Mucosa of rectum (tissue), 2 donors: ENCODE results near the gene LMO4.

Source experiments
- H3K27ac ChIP-seq, 2 donors: one replicate each; pipeline ENCODE4 v1.7.0; 2013; ENCODE audit warnings: inconsistent platforms in 2 of 2, low read depth in 2 of 2, low read length in 2 of 2
- H3K27me3 ChIP-seq, 2 donors: one replicate each; pipeline ENCODE4 v1.7.0; 2013; ENCODE audit warnings: low read length in 2 of 2; ENCODE audit not compliant: control insufficient read depth in 2 of 2, insufficient read depth in 2 of 2
- H3K36me3 ChIP-seq, 2 donors: one replicate each; pipeline ENCODE4 v1.7.0; 2013; ENCODE audit warnings: low read length in 2 of 2; ENCODE audit not compliant: control insufficient read depth in 2 of 2, insufficient read depth in 2 of 2
- H3K4me1 ChIP-seq, 2 donors: one replicate each; pipeline ENCODE4 v1.7.0; 2013; ENCODE audit warnings: low read length in 2 of 2, mild to moderate bottlenecking in 1 of 2; ENCODE audit not compliant: control insufficient read depth in 2 of 2, insufficient read depth in 2 of 2
- H3K4me3 ChIP-seq, 2 donors: one replicate each; pipeline ENCODE4 v1.7.0; 2013; ENCODE audit warnings: low read length in 2 of 2
- H3K9ac ChIP-seq, 2 donors: one replicate each; pipeline ENCODE4 v1.7.0; 2013; ENCODE audit warnings: low read length in 2 of 2, low read depth in 1 of 2, mild to moderate bottlenecking in 1 of 2
- H3K9me3 ChIP-seq, 2 donors: one replicate each; pipeline ENCODE4 v1.7.0; 2013; ENCODE audit warnings: low read length in 2 of 2; ENCODE audit not compliant: control insufficient read depth in 2 of 2
- donor health status: healthy.
- donor health status: Normal muscosa, but diverticular disease.

Gene LMO4, protein sequence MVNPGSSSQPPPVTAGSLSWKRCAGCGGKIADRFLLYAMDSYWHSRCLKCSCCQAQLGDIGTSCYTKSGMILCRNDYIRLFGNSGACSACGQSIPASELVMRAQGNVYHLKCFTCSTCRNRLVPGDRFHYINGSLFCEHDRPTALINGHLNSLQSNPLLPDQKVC

DNA sequence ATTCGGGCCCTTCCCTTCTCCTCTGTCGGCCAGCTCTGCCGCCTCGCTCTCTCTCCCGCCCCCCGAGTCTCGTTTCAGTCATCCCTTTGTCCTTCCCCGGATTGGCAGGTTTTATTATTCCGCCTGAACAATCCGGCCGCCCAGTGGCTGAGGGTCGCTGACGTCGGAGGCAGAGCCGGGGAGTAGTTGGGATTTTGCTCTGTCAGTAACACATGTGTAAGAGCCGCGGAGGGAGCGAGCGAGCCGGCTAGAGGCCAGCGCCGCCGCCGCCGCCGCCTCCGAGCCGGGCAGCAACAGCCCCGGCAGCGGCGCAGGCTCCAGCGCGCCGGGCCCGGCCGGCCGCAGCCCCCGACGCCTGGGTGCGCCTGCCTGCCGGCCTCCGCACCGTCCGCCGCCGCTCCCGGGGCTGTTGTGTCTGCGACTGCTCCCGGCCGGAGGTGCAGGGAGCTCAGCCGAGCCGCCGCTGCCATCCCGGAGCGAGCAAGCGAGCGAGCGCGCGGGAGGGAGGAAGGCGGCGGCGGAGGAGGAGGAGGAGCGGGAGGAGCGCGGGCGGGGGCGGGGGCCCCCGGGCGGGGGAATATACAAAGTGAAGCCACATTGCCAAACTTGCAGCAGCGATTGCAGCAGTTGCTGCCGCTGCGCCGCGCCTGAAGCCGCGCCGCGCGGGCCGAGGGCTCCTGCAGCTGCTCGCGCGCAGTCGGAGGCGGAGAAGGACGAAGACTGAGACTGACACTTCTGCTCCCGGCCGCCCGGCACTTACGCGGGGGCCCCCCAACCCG is at the start of gene LMO4:
TSS of gene LMO4 (plus strand) at position 609 of the 779 bp plus-strand sequence. CDS start 3,136 bp downstream, outside the sequence.
- Histone ChIP-seq H3K27me3 (no peaks in the 10 kb centered on the region), H3K27ac (peak within 1 kb of the TSS; percentile 92 to 93), H3K4me3 (peak within 1 kb of the TSS; percentile 85 to 87), H3K36me3 (no peaks in the 10 kb centered on the region), H3K9me3 (no peaks in the 10 kb centered on the region), H3K9ac (peak within 1 kb of the TSS; percentile 86 to 95), H3K4me1 (peaks cover 17 to 19% of the 10 kb centered on the region in 2 donors)

DNA sequence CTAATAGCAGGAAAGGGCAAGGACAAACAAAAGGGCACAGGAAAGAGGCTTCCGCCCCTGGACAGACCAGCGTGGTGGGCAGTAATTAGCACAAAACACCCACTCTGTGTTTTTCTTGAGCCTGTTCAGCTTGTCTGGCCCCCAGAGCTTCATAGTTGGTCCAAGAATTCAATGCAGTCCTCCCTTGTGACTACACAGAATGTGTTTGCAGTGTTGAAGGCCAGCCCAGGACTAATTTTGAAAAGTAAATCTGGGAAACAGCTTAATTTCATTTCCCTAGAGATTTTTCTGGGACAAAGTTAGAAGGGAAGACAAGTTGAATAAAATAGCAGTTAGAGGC is 49.2 kb upstream of the LMO4 start:
- H3K9ac ChIP-seq = no peak overlapping the region
- no peaks in the 10 kb centered on the region for H3K9me3 ChIP-seq
- H3K27ac ChIP-seq = no peak overlapping the region
- no peak overlapping the region for H3K4me3 ChIP-seq
- no peaks in the 10 kb centered on the region for H3K36me3 ChIP-seq
- no peaks in the 10 kb centered on the region for H3K4me1 ChIP-seq
- H3K27me3 ChIP-seq = no peaks in the 10 kb centered on the region

DNA sequence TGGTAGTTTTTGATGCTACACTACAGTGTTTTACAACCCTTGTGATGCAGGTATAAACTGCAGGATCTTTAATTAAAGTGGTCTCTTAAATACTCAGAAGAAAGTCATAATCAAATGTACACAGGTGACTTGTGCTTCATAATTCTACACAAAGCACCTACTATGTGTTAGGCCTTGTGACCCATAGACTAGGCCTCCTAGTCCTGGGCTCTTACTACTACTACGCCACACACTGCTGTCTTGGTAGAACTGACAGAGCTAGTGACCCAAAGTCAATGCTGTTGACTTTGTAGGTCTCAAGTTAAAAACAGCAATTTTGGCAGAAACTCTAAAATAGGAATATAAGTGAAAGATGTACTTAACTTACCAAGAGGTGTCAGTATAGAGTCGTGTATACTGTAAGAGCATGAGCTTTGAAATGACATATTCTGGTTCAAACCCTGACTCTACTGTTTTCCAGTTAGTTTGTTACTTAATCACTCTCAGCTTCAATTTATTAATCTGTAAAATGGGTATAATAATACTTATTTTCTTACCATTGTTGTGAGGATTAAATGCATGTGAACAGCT is 48.6 kb upstream of the LMO4 start:
- no peaks in the 10 kb centered on the region for H3K9me3 ChIP-seq
- no peak overlapping the region for H3K27ac ChIP-seq
- no peaks in the 10 kb centered on the region for H3K36me3 ChIP-seq
- H3K4me3 ChIP-seq = no peak overlapping the region
- H3K27me3 ChIP-seq = no peaks in the 10 kb centered on the region
- no peaks in the 10 kb centered on the region for H3K4me1 ChIP-seq
- H3K9ac ChIP-seq = no peak overlapping the region

DNA sequence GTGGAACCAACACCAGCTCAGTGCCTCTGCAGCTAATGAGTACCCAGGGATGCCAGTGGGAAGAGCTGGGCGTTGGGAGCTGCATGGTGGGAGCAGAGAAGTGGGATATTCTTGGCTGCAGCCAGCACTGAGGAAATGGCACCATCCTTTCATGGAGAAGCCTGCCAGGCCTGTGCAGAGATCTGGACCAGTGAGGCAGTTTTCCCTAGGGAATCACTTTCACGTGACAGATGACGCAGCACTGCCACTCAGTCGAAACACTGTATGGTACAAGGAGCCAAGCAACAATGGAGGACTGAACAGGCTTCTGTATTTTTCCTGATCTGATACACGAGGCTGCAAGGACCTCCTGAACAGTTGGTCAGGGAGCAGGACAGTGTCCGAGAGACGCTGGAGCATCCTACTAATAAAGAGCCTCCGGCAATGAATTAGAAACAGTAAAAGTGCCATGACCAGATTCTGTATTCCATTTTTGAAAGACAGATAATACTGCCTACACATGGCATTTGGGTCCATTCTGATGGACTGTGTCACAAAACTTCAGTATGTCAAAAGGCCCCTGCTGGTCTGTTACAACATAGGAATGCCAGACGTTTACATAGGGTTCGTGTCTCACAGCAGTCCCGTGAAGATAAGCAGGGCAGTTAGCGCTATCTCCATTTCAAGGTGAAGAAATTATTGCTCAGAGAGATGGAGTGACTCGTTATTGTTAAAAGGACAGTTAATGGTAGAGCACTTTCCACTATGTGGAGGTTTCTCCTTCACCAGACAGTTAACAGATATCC is 44.0 kb upstream of the LMO4 start:
- no peaks in the 10 kb centered on the region for H3K36me3 ChIP-seq
- H3K27me3 ChIP-seq = no peaks in the 10 kb centered on the region
- no peak overlapping the region for H3K27ac ChIP-seq
- no peak overlapping the region for H3K9ac ChIP-seq
- no peaks in the 10 kb centered on the region for H3K9me3 ChIP-seq
- no peaks in the 10 kb centered on the region for H3K4me1 ChIP-seq
- H3K4me3 ChIP-seq = no peak overlapping the region

DNA sequence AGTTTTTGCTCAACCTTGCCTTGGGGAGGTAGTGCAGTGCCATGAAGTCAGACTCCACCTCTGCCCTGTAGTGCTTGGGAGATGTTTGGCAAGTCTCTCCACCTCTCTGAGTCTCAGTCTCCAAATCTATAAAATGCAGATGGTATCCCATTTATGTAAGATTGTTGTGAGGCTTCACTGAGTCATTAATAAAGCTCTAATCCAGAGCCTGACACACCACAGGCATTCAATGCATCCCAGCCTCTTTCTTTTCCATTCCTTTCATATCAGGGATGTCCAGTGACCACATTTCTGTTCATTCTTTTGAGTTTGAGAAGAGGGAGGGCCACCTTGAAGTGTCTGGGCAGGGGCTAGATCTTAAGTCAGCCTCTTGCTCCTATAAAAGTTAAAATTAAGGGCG is 37.6 kb upstream of the LMO4 start:
- H3K36me3 ChIP-seq = no peaks in the 10 kb centered on the region
- no peak overlapping the region for H3K9ac ChIP-seq
- no peaks in the 10 kb centered on the region for H3K27me3 ChIP-seq
- H3K4me3 ChIP-seq = no peak overlapping the region
- H3K9me3 ChIP-seq = no peaks in the 10 kb centered on the region
- H3K4me1 ChIP-seq = no peaks in the 10 kb centered on the region
- no peak overlapping the region for H3K27ac ChIP-seq

DNA sequence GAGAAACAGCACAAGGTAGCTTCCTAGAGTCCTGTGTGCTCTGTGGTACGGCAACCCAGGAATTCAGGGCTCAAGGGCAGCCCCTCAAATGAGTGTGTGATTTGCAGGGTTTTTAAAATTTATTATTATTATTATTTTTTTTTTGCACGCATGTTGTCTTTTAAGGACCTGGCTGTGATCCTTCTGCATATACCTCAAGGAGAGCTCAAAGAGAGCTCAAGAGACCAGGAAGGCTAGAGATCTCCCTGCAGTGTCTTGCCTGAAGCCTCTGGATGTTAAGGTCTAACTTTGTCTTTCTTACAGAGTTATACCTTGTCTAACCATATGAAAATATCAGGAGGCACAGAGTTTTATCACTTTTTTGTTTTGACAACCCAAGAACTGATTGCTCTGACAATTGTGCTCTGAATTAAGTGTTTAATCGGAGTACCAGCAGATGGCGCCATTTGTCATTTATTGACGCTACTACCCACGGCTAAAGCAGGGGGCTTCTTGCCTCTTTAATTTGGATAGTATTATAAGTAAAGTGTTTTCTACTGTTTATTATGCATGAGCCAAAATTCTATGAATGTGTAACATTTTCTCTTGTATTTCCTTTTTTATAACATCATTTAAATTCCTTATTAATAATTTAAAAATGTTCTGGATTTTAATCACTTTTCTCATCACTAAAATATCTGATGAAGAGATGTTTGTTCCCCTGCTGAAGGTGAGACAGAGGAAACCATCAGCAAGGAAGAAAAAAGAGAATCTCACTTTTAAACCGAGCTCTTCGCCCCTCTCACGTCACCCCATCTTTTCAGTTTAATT is 35.8 kb upstream of the LMO4 start:
- H3K4me3 ChIP-seq = no peak overlapping the region
- no peak overlapping the region for H3K9ac ChIP-seq
- no peaks in the 10 kb centered on the region for H3K4me1 ChIP-seq
- no peaks in the 10 kb centered on the region for H3K9me3 ChIP-seq
- no peaks in the 10 kb centered on the region for H3K36me3 ChIP-seq
- H3K27me3 ChIP-seq = no peaks in the 10 kb centered on the region
- no peak overlapping the region for H3K27ac ChIP-seq

DNA sequence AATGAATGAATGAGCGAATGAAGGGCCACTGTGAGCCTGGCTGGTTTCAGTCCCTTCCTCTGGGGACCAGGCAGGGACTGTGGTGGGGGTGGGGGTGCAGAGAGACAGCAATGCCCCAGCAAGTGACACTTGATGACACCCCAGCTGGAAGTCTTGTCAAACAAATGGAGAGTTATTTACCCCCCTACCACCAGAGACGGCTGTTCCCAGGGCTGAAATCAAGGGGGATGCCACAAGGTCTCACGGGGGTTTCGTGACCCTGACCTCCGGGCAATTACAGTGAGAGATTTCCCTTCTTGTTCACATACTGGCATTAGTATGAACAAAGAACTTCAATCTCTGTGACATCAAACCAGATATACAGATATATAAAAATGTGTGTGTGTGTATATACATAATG is 34.0 kb upstream of the LMO4 start:
- Histone ChIP-seq H3K9ac (no peak overlapping the region), H3K4me3 (no peak overlapping the region), H3K27me3 (no peaks in the 10 kb centered on the region), H3K27ac (no peak overlapping the region), H3K36me3 (no peaks in the 10 kb centered on the region), H3K9me3 (no peaks in the 10 kb centered on the region), H3K4me1 (no peaks in the 10 kb centered on the region)

DNA sequence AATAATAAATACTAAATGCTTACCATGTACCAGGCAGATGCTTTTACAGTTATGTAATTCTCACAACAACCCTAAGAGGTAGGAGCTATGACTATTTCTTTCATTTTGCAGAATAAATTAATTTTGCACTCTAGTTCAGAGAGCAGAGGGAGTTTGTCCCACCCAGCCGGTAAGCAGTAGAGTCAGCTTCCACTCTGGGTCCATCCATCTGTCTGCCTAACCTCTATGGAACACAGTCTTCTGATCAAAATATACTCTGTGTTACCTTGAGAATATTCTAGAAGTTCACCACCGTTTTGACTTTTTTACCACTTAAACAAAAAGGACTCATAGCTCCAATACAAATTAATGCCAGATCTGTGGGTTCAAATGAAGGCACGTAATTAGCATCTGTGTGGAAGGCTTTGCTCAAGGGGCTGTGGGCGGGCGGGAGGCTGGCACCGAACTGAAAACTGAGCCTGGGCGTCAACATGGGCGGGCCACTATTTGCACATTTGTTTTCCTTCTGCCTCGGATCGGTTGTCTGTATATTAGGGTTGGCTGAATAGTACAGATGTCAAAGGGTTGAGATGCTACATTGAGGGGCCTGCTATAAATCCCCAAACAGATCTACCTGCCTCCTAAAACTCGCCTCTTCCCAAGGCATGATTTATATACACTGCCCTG is 33.1 kb upstream of the LMO4 start:
- Histone ChIP-seq H3K27me3 (no peaks in the 10 kb centered on the region), H3K9ac (no peak overlapping the region), H3K36me3 (no peaks in the 10 kb centered on the region), H3K4me1 (no peaks in the 10 kb centered on the region), H3K9me3 (no peaks in the 10 kb centered on the region), H3K27ac (no peak overlapping the region), H3K4me3 (no peak overlapping the region)

DNA sequence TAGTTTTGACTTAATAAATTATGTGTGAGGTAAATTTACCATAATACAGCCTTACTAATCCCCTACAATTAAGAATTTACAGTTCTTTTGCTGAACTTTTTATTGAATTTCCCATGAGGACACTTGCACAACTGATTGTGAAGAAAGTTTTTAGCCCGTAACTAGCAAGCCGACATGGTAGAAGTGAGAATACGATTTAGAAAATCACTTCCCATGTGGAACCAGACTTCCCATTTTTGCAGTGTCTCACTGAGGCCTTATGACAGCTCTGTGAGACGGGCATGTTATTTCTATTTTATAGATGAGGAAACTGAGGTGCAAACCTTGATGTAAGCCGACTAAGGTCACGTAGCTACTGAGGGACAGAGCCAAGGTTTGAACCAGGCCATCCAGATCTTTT is 32.5 kb upstream of the LMO4 start:
- no peaks in the 10 kb centered on the region for H3K27me3 ChIP-seq
- no peaks in the 10 kb centered on the region for H3K36me3 ChIP-seq
- no peak overlapping the region for H3K27ac ChIP-seq
- no peaks in the 10 kb centered on the region for H3K9me3 ChIP-seq
- no peak overlapping the region for H3K9ac ChIP-seq
- H3K4me3 ChIP-seq = no peak overlapping the region
- H3K4me1 ChIP-seq = no peaks in the 10 kb centered on the region
